ENCODE results near the gene IL12A.

DNA sequence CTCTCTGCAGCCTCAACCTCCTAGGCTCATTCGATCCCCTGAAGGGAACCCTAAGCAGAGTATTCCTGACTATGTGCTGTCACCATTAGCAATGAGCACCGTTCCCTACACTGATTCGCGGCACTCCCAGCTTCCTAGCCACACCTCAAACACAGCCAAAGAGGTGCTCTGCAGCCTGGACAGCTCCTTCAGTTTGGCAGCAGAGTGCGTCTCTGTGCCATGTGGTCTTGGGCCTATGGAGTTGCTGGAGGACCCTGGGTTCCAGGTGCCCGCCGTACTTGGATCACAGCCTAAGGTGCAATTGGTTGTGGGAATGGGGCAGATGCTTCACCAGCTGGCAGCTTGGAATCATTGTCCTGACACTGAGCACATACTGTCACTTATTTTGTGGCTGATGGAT, 17.3 kb upstream of the IL12A start:
- TF ChIP-seq EZH2 (IDR thresholded peaks at IDR 0.05; ENCODE audit: insufficient read depth, poor library complexity, severe bottlenecking) (no peak), EZH2phosphoT487 (IDR thresholded peaks at IDR 0.05; ENCODE audit: insufficient read depth, low read depth) (no peak)

Data from GM23248 (cell line).